ENCODE data around the gene ATP5F1C. TPM values are rescaled to one million over a fixed set of nuclear protein-coding genes. Genes with fewer than 3 reads are reported as not detected.

The ATP5F1C gene
- total and polyA plus RNA-seq, 10 donors: 158 to 275 (median 187) TPM

- Histone ChIP-seq H3K4me1 (no peaks in the 10 kb centered on the region), H3K9me3 (no peaks in the 10 kb centered on the region), H3K36me3 (peaks cover 0 to 55% (median 35%) of the 10 kb centered on the region in 6 donors), H3K27ac (no peak overlapping the region), H3K4me3 (no peak overlapping the region), H3K27me3 (replicated peaks in 1 of 7) (no peaks in the 10 kb centered on the region)
- intact Hi-C loops (cut with DNase I; ENCODE audit: low total_unique reads): no loop called here
- no peak for DNase-seq
- 80 to 92% (median 85%) methylated on average over 5 of the region's 5 CpGs for WGBS, 5 donors
- no peak for TF ChIP-seq CTCF (IDR thresholded peaks at IDR 0.05 in 8 of 11, conservative IDR thresholded peaks at IDR 0.05 in 3 of 11)
- TF ChIP-seq POLR2AphosphoS5 (IDR thresholded peaks at IDR 0.05): no peak
- no peak for TF ChIP-seq POLR2A (IDR thresholded peaks at IDR 0.05)
These were observed 37.8 kb upstream of the ATP5F1C start for GRCh38 chr10:7750222-7750621.

GRCh38 chr10:7752251-7752650, 35.7 kb upstream of the ATP5F1C start:
- intact Hi-C loops (cut with DNase I; ENCODE audit: low total_unique reads): no loop called here
- no peaks in the 10 kb centered on the region for H3K27me3 ChIP-seq (replicated peaks in 1 of 7)
- no peak overlapping the region for H3K27ac ChIP-seq
- H3K36me3 ChIP-seq: peaks cover 0 to 75% (median 54%) of the 10 kb centered on the region in 6 donors
- no peaks in the 10 kb centered on the region for H3K9me3 ChIP-seq
- H3K4me3 ChIP-seq: no peak overlapping the region
- no peaks in the 10 kb centered on the region for H3K4me1 ChIP-seq
- no peak for TF ChIP-seq POLR2AphosphoS5 (IDR thresholded peaks at IDR 0.05)
- TF ChIP-seq POLR2A (IDR thresholded peaks at IDR 0.05): no peak
- TF ChIP-seq CTCF (IDR thresholded peaks at IDR 0.05 in 8 of 11, conservative IDR thresholded peaks at IDR 0.05 in 3 of 11): no peak
- no peak for DNase-seq
- 93 to 96% (median 95%) methylated on average over 6 of the region's 6 CpGs for WGBS, 5 donors

GRCh38 chr10:7755103-7755502, 32.9 kb upstream of the ATP5F1C start:
- H3K27ac ChIP-seq: no peak overlapping the region
- no peaks in the 10 kb centered on the region for H3K4me1 ChIP-seq
- H3K4me3 ChIP-seq: no peak overlapping the region
- H3K9me3 ChIP-seq: no peaks in the 10 kb centered on the region
- intact Hi-C loops (cut with DNase I; ENCODE audit: low total_unique reads): no loop called here
- no peaks in the 10 kb centered on the region for H3K27me3 ChIP-seq (replicated peaks in 1 of 7)
- DNase-seq: no peak
- 80 to 98% (median 96%) methylated on average over 3 of the region's 3 CpGs for WGBS, 5 donors
- TF ChIP-seq CTCF (IDR thresholded peaks at IDR 0.05 in 8 of 11, conservative IDR thresholded peaks at IDR 0.05 in 3 of 11) (no peak), POLR2A (IDR thresholded peaks at IDR 0.05) (no peak), POLR2AphosphoS5 (IDR thresholded peaks at IDR 0.05) (no peak)
- H3K36me3 ChIP-seq: peaks cover 0 to 98% (median 75%) of the 10 kb centered on the region in 6 donors

- no peaks in the 10 kb centered on the region for H3K4me1 ChIP-seq
- intact Hi-C loops (cut with DNase I; ENCODE audit: low total_unique reads): no loop called here
- no peak overlapping the region for H3K4me3 ChIP-seq
- H3K36me3 ChIP-seq: peaks cover 4 to 98% (median 85%) of the 10 kb centered on the region in 6 donors
- H3K9me3 ChIP-seq: no peaks in the 10 kb centered on the region
- TF ChIP-seq POLR2A (IDR thresholded peaks at IDR 0.05) (no peak), POLR2AphosphoS5 (IDR thresholded peaks at IDR 0.05) (no peak), CTCF (IDR thresholded peaks at IDR 0.05 in 8 of 11, conservative IDR thresholded peaks at IDR 0.05 in 3 of 11) (peak in 5 of 11 experiments; percentile 10 to 36 (median 13))
- WGBS, 5 donors: 63 to 74% (median 66%) methylated on average over 7 of the region's 7 CpGs
- H3K27me3 ChIP-seq (replicated peaks in 1 of 7): no peaks in the 10 kb centered on the region
- DNase-seq: no peak
- H3K27ac ChIP-seq: no peak overlapping the region
These were observed 31.5 kb upstream of the ATP5F1C start for GRCh38 chr10:7756360-7756992.

Data from spleen (tissue), 11 donors.